HCT116 (cell line): ENCODE results near the gene ADCY2. TPM values are rescaled to one million over a fixed set of nuclear protein-coding genes. Genes with fewer than 3 reads are reported as not detected.

Experiments
- ATAC-seq: fragments of 200-7000 bp; cut with Tn5 transposase; 2 replicates; pipeline ENCODE4 v1.9.1; 2020; ENCODE audit warnings: mild to moderate bottlenecking, moderate library complexity
- BruUV-seq: library from RNA; stranded (reverse); fragments of 400-500 nt; replicated peaks from 2 replicates; lab custom pipeline; 2021; lab: Mats Ljungman, UMichigan
- CTCF ChIA-PET: fragments of 300-600 bp; sonication (Branson Sonifier 250); formaldehyde crosslinking; loops from one replicate; lab custom pipeline; 2021; ENCODE audit warnings: antibody characterized with exemption; lab: Charles Lee
- POLR2A ChIA-PET: fragments of 300-600, 350-600 bp; sonication (Branson Sonifier 250); formaldehyde crosslinking; loops from one replicate; lab custom pipeline; 2021; ENCODE audit warnings: antibody characterized with exemption; lab: Charles Lee
- RAD21 ChIA-PET, 2 experiments: fragments of 300-600 bp; sonication (Branson Sonifier 250); formaldehyde crosslinking; loops; one replicate each; lab custom pipeline; 2023; ENCODE audit warnings: low total read pairs in 2 of 2; ENCODE audit not compliant: uncharacterized antibody in 2 of 2, unreplicated experiment in 2 of 2, low non-redundant PET in 1 of 2; lab: Charles Lee
- DNase-seq: peaks from one replicate; pipeline ENCODE4 v3.0.0-alpha.2; 2010; ENCODE audit warnings: low read depth, low spot score
- H2AFZ ChIP-seq: fragments of 200-600 bp; shearing (Covaris generic), sonication (generic); 2 replicates; pipeline ENCODE4 v1.6.1; 2017; ENCODE audit warnings: low read depth, mixed run types, mixed read lengths, antibody characterized with exemption, low read length; ENCODE audit not compliant: poor library complexity, severe bottlenecking
- H3K27ac ChIP-seq: 2 replicates; pipeline ENCODE4 v1.5.1; 2012; ENCODE audit warnings: low read depth, low read length
- H3K27me3 ChIP-seq: fragments of 200-600 bp; sonication (generic); 2 replicates; pipeline ENCODE4 v1.6.1; 2016; ENCODE audit warnings: mixed run types, low read length, mixed read lengths; ENCODE audit not compliant: insufficient read depth
- H3K36me3 ChIP-seq, 2 experiments: fragments of 200-500 bp in 1 of 2; fragments of 200-600 bp in 1 of 2; sonication (Bioruptor generic) in 1 of 2; sonication (generic) in 1 of 2; 2 replicates each; pipeline versions ENCODE4 v1.5.1 to v1.6.1; 2014 to 2016; ENCODE audit warnings: low read length in 2 of 2, inconsistent platforms in 1 of 2, mixed read lengths in 1 of 2, mixed run types in 1 of 2; ENCODE audit not compliant: insufficient read depth in 2 of 2, control insufficient read depth in 1 of 2
- H3K4me1 ChIP-seq, 2 experiments: fragments of 200-600 bp in 1 of 2; sonication (generic) in 1 of 2; 2 replicates each; pipeline versions ENCODE4 v1.5.1 to v1.6.1; 2012 to 2017; ENCODE audit warnings: low read length in 2 of 2, inconsistent platforms in 1 of 2, mild to moderate bottlenecking in 1 of 2, mixed read lengths in 1 of 2, mixed run types in 1 of 2, moderate library complexity in 1 of 2; ENCODE audit not compliant: insufficient read depth in 2 of 2, control insufficient read depth in 1 of 2
- H3K4me2 ChIP-seq: fragments of 200-600 bp; sonication (generic); 2 replicates; pipeline ENCODE4 v1.6.1; 2017; ENCODE audit warnings: mixed run types, low read length, mixed read lengths
- H3K4me3 ChIP-seq, 2 experiments: fragments of 200-600 bp in 1 of 2; sonication (generic) in 1 of 2; replicated peaks in 1 of 2; 2 replicates each; pipeline ENCODE4 v1.5.1; 2011 to 2016; ENCODE audit warnings: low read length in 2 of 2, control low read depth in 1 of 2, low read depth in 1 of 2, mild to moderate bottlenecking in 1 of 2, mixed read lengths in 1 of 2, mixed run types in 1 of 2
- H3K79me2 ChIP-seq: fragments of 200-600 bp; sonication (generic); 2 replicates; pipeline ENCODE4 v1.6.1; 2017; ENCODE audit warnings: mild to moderate bottlenecking, mixed run types, low read length, moderate library complexity, mixed read lengths; ENCODE audit not compliant: insufficient read depth
- H3K9ac ChIP-seq: fragments of 200-600 bp; sonication (generic); 2 replicates; pipeline ENCODE4 v1.6.1; 2016; ENCODE audit warnings: low read length, mixed read lengths
- H3K9me2 ChIP-seq: fragments of 200-600 bp; sonication (generic), shearing (Covaris generic); 2 replicates; pipeline ENCODE4 v1.6.1; 2017; ENCODE audit warnings: mixed run types, mild to moderate bottlenecking, moderate library complexity; ENCODE audit not compliant: insufficient read depth
- H3K9me3 ChIP-seq, 2 experiments: fragments of 200-500 bp in 1 of 2; fragments of 200-600 bp in 1 of 2; sonication (Bioruptor generic) in 1 of 2; sonication (generic) in 1 of 2; 2 replicates each; pipeline ENCODE4 v1.6.1; 2014 to 2017; ENCODE audit warnings: low read length in 2 of 2, mixed read lengths in 2 of 2, inconsistent platforms in 1 of 2, low read depth in 1 of 2, mild to moderate bottlenecking in 1 of 2, mixed run types in 1 of 2, moderate library complexity in 1 of 2; ENCODE audit not compliant: control insufficient read depth in 1 of 2, insufficient read depth in 1 of 2
- H4K20me1 ChIP-seq: fragments of 200-600 bp; sonication (generic), shearing (Covaris generic); 2 replicates; pipeline ENCODE4 v1.6.1; 2017; ENCODE audit warnings: mixed run types, mild to moderate bottlenecking, moderate library complexity; ENCODE audit not compliant: insufficient read depth
- ELF1 ChIP-seq: IDR thresholded peaks from 2 replicates; pipeline ENCODE4 v1.6.1; 2012; ENCODE audit warnings: low read depth, borderline replicate concordance
- EZH2 ChIP-seq: fragments of 200-600 bp; sonication (generic); IDR thresholded peaks from 2 replicates; pipeline ENCODE4 v1.6.1; 2017; ENCODE audit warnings: antibody characterized with exemption, mixed run types
- EZH2phosphoT487 ChIP-seq: fragments of 200-600 bp; IDR thresholded peaks from 2 replicates; pipeline ENCODE4 v1.6.1; 2018; ENCODE audit warnings: antibody characterized with exemption, borderline replicate concordance
- JUND ChIP-seq: IDR thresholded peaks from 2 replicates; pipeline ENCODE4 v1.6.1; 2012
- POLR2AphosphoS5 ChIP-seq: IDR thresholded peaks from 2 replicates; pipeline ENCODE4 v1.6.1; 2011; ENCODE audit warnings: mild to moderate bottlenecking, low read depth, low read length, moderate library complexity
- SIN3A ChIP-seq: IDR thresholded peaks from 2 replicates; pipeline ENCODE4 v1.6.1; 2012; ENCODE audit warnings: low read depth
- SRF ChIP-seq: IDR thresholded peaks from 2 replicates; pipeline ENCODE4 v1.6.1; 2012; ENCODE audit warnings: low read depth
- TCF7L2 ChIP-seq: IDR thresholded peaks from 2 replicates; pipeline ENCODE4 v1.7.0; 2011; ENCODE audit warnings: borderline replicate concordance, inconsistent platforms; ENCODE audit not compliant: insufficient read depth, insufficient read length; ENCODE audit errors: extremely low read depth
- YY1 ChIP-seq: IDR thresholded peaks from 2 replicates; pipeline ENCODE4 v1.6.1; 2011; ENCODE audit warnings: low read length, low read depth, moderate library complexity, mild to moderate bottlenecking; ENCODE audit not compliant: insufficient replicate concordance; ENCODE audit errors: extremely low read depth
- ZFX ChIP-seq: fragments of 450-650 bp; IDR thresholded peaks from 2 replicates; pipeline ENCODE4 v1.6.1; 2017
- ZNF274 ChIP-seq: fragments of 200-500 bp; sonication (Bioruptor generic); IDR thresholded peaks from 2 replicates; pipeline ENCODE4 v1.6.1; 2014; ENCODE audit warnings: mild to moderate bottlenecking, low read depth, low read length, inconsistent platforms
- intact Hi-C: fragments of 100-400 bp; cut with micrococcal nuclease; formaldehyde crosslinking; loops from 2 replicates; pipeline ENCODE4 v1.10.0; 2022
- total RNA-seq: library from RNA; stranded (reverse); gene quantifications from one replicate; pipeline ENCODE4 v1.2.1, GENCODE V29; 2021; ENCODE audit not compliant: unreplicated experiment
- TF ChIP-seq, protein P1 (sequence below): IDR thresholded peaks from 2 replicates; pipeline ENCODE4 v1.6.1; 2012
- TF ChIP-seq, protein P2 (sequence below): IDR thresholded peaks from 2 replicates; pipeline ENCODE4 v1.6.1; 2011; ENCODE audit warnings: mild to moderate bottlenecking, low read length, moderate library complexity; ENCODE audit not compliant: insufficient replicate concordance; ENCODE audit errors: extremely low read depth
- TF ChIP-seq, protein P3 (sequence below): IDR thresholded peaks from 2 replicates; pipeline ENCODE4 v1.6.1; 2012
- TF ChIP-seq, protein P4 (sequence below), 3 experiments: fragments of 200-600 bp in 1 of 3; sonication (generic) in 1 of 3; IDR thresholded peaks in 2 of 3; conservative IDR thresholded peaks in 1 of 3; 2 replicates each; pipeline ENCODE4 v1.5.1; 2012 to 2017; ENCODE audit warnings: low read depth in 2 of 3, low read length in 2 of 3, antibody characterized with exemption in 1 of 3, borderline replicate concordance in 1 of 3, control low read depth in 1 of 3, mild to moderate bottlenecking in 1 of 3, mixed read lengths in 1 of 3, mixed run types in 1 of 3, moderate library complexity in 1 of 3; ENCODE audit not compliant: insufficient read depth in 1 of 3

The ADCY2 gene
- total RNA-seq, 1 experiment from 2014 or later = 0.15 TPM

DNA sequence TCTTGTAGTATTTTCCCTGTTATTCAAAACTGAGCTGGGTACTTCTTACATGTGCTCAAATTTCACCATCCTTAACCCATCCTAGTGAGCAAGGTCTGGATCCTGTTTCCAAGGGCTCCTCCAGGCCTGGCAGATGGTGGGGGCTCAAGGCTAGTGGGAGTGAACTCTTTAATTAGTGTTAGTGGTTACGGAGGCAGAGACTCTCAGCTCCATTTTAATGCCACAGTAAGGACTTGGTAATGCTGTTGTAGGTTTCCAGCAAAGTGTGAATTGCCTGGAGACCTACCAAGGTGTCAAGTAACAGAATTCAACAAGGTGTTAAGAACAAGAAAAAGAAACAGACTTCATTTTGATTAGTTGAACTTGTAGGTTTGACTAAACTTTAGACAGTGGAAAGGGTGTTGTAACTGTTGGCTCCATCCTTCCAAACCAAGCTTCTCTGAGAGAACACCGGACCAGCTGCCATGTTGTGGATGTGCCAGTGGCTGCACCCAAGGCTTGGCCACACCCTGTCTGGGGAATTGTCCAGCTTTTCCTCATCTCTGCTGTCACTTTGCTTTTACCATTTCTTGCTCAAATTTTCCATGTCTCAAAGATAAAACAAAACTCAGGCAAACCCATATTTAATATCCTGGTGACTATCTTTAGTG, 98.7 kb downstream of the ADCY2 start:
- no peaks in the 10 kb centered on the region for H3K27me3 ChIP-seq
- no TSS peak for BruUV-seq
- TF ChIP-seq, protein P1, sequence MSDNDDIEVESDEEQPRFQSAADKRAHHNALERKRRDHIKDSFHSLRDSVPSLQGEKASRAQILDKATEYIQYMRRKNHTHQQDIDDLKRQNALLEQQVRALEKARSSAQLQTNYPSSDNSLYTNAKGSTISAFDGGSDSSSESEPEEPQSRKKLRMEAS = no peak
- TF ChIP-seq EZH2phosphoT487 = no peak
- no peak for TF ChIP-seq TCF7L2
- no peak for TF ChIP-seq JUND
- TF ChIP-seq, protein P2, sequence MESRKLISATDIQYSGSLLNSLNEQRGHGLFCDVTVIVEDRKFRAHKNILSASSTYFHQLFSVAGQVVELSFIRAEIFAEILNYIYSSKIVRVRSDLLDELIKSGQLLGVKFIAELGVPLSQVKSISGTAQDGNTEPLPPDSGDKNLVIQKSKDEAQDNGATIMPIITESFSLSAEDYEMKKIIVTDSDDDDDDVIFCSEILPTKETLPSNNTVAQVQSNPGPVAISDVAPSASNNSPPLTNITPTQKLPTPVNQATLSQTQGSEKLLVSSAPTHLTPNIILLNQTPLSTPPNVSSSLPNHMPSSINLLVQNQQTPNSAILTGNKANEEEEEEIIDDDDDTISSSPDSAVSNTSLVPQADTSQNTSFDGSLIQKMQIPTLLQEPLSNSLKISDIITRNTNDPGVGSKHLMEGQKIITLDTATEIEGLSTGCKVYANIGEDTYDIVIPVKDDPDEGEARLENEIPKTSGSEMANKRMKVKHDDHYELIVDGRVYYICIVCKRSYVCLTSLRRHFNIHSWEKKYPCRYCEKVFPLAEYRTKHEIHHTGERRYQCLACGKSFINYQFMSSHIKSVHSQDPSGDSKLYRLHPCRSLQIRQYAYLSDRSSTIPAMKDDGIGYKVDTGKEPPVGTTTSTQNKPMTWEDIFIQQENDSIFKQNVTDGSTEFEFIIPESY = no peak
- TF ChIP-seq ZNF274 = no peak
- no peaks in the 10 kb centered on the region for H3K9me2 ChIP-seq
- H3K9ac ChIP-seq = no peak overlapping the region
- ATAC-seq (no peak), DNase-seq (no peak)
- H3K4me1 ChIP-seq = no peaks in the 10 kb centered on the region
- no peak overlapping the region for H2AFZ ChIP-seq
- H4K20me1 ChIP-seq = no peaks in the 10 kb centered on the region
- H3K4me2 ChIP-seq = no peak overlapping the region
- ChIA-PET CTCF (no interaction called here), RAD21 (no interaction called here), POLR2A (no interaction called here)
- H3K4me3 ChIP-seq = no peak overlapping the region
- peaks cover 0 to 3% of the 10 kb centered on the region in 2 experiments; a peak in 1 of 4 replicates for H3K9me3 ChIP-seq
- H3K36me3 ChIP-seq = no peaks in the 10 kb centered on the region
- no peaks in the 10 kb centered on the region for H3K79me2 ChIP-seq
- H3K27ac ChIP-seq = no peak overlapping the region
- intact Hi-C loops = no loop called here

DNA sequence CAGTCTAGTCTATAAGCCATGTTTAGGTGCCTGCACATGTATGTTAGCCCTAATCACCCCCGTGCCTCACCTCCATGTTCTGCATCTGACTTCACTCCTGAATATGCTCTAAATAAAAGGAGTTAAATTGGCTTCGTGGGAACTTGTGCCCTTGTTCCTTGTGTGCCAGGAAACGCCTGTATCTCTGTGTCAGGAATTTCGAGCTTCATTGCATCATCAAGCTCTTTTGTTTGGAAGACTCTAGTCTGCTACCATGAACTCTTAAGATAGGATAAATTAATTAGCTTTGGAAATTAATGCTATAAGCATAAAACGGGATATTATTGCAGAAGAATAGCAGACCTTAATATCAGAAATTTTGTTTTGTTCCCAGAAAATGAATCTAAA, 99.2 kb downstream of the ADCY2 start:
- no TSS peak for BruUV-seq
- Histone ChIP-seq H3K9me2 (no peaks in the 10 kb centered on the region), H3K9ac (no peak overlapping the region)
- TF ChIP-seq ELF1 (no peak), POLR2AphosphoS5 (no peak), SRF (no peak), EZH2phosphoT487 (no peak), ZNF274 (no peak), SIN3A (no peak), EZH2 (no peak), YY1 (no peak), ZFX (no peak)
- TF ChIP-seq, protein P3, sequence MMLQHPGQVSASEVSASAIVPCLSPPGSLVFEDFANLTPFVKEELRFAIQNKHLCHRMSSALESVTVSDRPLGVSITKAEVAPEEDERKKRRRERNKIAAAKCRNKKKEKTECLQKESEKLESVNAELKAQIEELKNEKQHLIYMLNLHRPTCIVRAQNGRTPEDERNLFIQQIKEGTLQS = no peak
- TF ChIP-seq, protein P1 = no peak
- TF ChIP-seq, protein P4, sequence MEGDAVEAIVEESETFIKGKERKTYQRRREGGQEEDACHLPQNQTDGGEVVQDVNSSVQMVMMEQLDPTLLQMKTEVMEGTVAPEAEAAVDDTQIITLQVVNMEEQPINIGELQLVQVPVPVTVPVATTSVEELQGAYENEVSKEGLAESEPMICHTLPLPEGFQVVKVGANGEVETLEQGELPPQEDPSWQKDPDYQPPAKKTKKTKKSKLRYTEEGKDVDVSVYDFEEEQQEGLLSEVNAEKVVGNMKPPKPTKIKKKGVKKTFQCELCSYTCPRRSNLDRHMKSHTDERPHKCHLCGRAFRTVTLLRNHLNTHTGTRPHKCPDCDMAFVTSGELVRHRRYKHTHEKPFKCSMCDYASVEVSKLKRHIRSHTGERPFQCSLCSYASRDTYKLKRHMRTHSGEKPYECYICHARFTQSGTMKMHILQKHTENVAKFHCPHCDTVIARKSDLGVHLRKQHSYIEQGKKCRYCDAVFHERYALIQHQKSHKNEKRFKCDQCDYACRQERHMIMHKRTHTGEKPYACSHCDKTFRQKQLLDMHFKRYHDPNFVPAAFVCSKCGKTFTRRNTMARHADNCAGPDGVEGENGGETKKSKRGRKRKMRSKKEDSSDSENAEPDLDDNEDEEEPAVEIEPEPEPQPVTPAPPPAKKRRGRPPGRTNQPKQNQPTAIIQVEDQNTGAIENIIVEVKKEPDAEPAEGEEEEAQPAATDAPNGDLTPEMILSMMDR (IDR thresholded peaks at IDR 0.05 in 2 of 3, conservative IDR thresholded peaks at IDR 0.05 in 1 of 3; ENCODE audit: borderline replicate concordance in 1 of 3, insufficient read depth in 1 of 3, low read depth in 2 of 3, low read length in 2 of 3) = no peak

More for the DNA sequence above, 99.2 kb downstream of the ADCY2 start:
- POLR2A ChIA-PET = no interaction called here
- no peaks in the 10 kb centered on the region for H3K4me1 ChIP-seq
- intact Hi-C loops = no loop called here
- ATAC-seq (no peak), DNase-seq (no peak)
- H3K36me3 ChIP-seq = no peaks in the 10 kb centered on the region
- H4K20me1 ChIP-seq = no peaks in the 10 kb centered on the region
- CTCF ChIA-PET = no interaction called here
- H3K27ac ChIP-seq = no peak overlapping the region
- RAD21 ChIA-PET = no interaction called here
- H2AFZ ChIP-seq = no peak overlapping the region
- no peak overlapping the region for H3K4me3 ChIP-seq
- H3K9me3 ChIP-seq = peaks cover 0 to 3% of the 10 kb centered on the region in 2 experiments; a peak in 2 of 4 replicates
- no peaks in the 10 kb centered on the region for H3K27me3 ChIP-seq
- no peak overlapping the region for H3K4me2 ChIP-seq
- no peaks in the 10 kb centered on the region for H3K79me2 ChIP-seq
